Heart left ventricle (tissue), 13 donors: Measurements from ENCODE around the gene ENO1.

Source experiments
- CTCF ChIP-seq, 12 donors: fragments of 200-600 bp; sonication (generic) in 4 of 12; IDR thresholded peaks; one replicate each; pipeline versions ENCODE4 v1.5.0 to v1.8.0; 2018 to 2022; ENCODE audit warnings: antibody characterized with exemption in 12 of 12, mild to moderate bottlenecking in 5 of 12
- POLR2A ChIP-seq, 2 donors: fragments of 450-650 bp; IDR thresholded peaks; one replicate each; pipeline ENCODE4 v1.6.1; 2017; ENCODE audit warnings: antibody characterized with exemption in 2 of 2, mild to moderate bottlenecking in 2 of 2, moderate library complexity in 2 of 2
- donor health status: ischemic (EF 13 %, LVEDD 7.1; RV severe dilation, severe dysfunction).
- donor health status: DM: no; HTN: yes; CAD: no.
- donor health status: DM: no; HTN: no; CAD: no.
- donor health status: ischemic (EF 25% LVEDD 6.9; RV normal size, moderate dysfunction).
- donor health status: ischemic (EF 25% LVEDD 5.7; RV mildly dilated, moderate dysfunction).
- donor health status: ischemic (EF 35%, LVEDD 5.7; RV mildly dilated, moderate dysfunction).
- donor health status: nonischemic (EF 11% LVEDD 7.7; RV severe dilation, severe dysfunction).
- donor health status: DM: yes; HTN: yes; CAD: no.
- donor health status: PGD.
- donor health status: ischemic (EF 29% LVEDD 5.4; RV normal size, mild dysfunction).
- donor health status: nonischemic (EF 23%, LVEDD 6.1; RV moderate dilation, normal function).

- TF ChIP-seq CTCF (IDR thresholded peaks at IDR 0.05) (no peak), POLR2A (IDR thresholded peaks at IDR 0.05) (no peak)
These were observed 6.5 kb downstream of the ENO1 start for GRCh38 chr1:8871965-8872399.
